ENCODE measurements around the gene LRRC43. TPM values are rescaled to one million over a fixed set of nuclear protein-coding genes. Genes with fewer than 3 reads are reported as not detected.

LRRC43 gene
- under 1 TPM in 1 of 2 experiments, not detected in 1; 0.38 TPM for total RNA-seq

GRCh38 chr12:122182887-122183587 lies at the start of gene LRRC43:
Gene LRRC43, plus strand, starts transcription at chr12:122183123. Its CDS starts 22 bp downstream, at chr12:122183145.
- H3K27ac Mint-ChIP-seq: no peak within 1 kb of the TSS
- peaks cover 31% of the 10 kb centered on the region for H3K27me3 Mint-ChIP-seq
- H3K4me1 Mint-ChIP-seq: peaks cover 8% of the 10 kb centered on the region
- peak; percentile 46 for DNase-seq
- POLR2A ChIA-PET: interaction anchor here (1.1 to 1.2 kb wide), 2 partner anchors 16 to 23 kb away, joined by 3 to 4 read pairs; no protein-coding TSS in a partner anchor
- CTCF ChIA-PET: interaction anchor here (1.2 to 1.3 kb wide), 2 partner anchors 8 to 59 kb away, joined by 3 to 5 read pairs; no protein-coding TSS in a partner anchor
- peak within 1 kb of the TSS; percentile 62 for H3K4me3 Mint-ChIP-seq
- no peaks in the 10 kb centered on the region for H3K36me3 Mint-ChIP-seq (ENCODE audit: low read depth)
- no peaks in the 10 kb centered on the region for H3K9me3 Mint-ChIP-seq

GRCh38 chr12:122133192-122133950 lies 49.6 kb upstream of the LRRC43 start:
- CTCF ChIA-PET: interaction anchor here (1.1 to 1.7 kb wide), 5 partner anchors 10 to 84 kb away, joined by 3 to 12 read pairs (median 7); no protein-coding TSS in a partner anchor
- Mint-ChIP-seq H3K4me3 (no peak overlapping the region), H3K4me1 (no peaks in the 10 kb centered on the region), H3K27ac (no peak overlapping the region), H3K9me3 (no peaks in the 10 kb centered on the region), H3K27me3 (no peaks in the 10 kb centered on the region), H3K36me3 (ENCODE audit: low read depth) (peaks cover 17% of the 10 kb centered on the region)
- POLR2A ChIA-PET: interaction anchor here (0.5 kb wide), 1 partner anchor 25 kb away, joined by 3 read pairs; no protein-coding TSS in a partner anchor
- no peak for DNase-seq

GRCh38 chr12:122135437-122136031 lies 47.4 kb upstream of the LRRC43 start:
- peaks cover 17% of the 10 kb centered on the region for H3K36me3 Mint-ChIP-seq (ENCODE audit: low read depth)
- POLR2A ChIA-PET: no interaction called here
- H3K27me3 Mint-ChIP-seq: no peaks in the 10 kb centered on the region
- H3K9me3 Mint-ChIP-seq: no peaks in the 10 kb centered on the region
- no peak overlapping the region for H3K4me3 Mint-ChIP-seq
- no peak for DNase-seq
- H3K4me1 Mint-ChIP-seq: no peaks in the 10 kb centered on the region
- H3K27ac Mint-ChIP-seq: no peak overlapping the region
- CTCF ChIA-PET: no interaction called here

GRCh38 chr12:122137229-122137628 lies 45.7 kb upstream of the LRRC43 start:
- no peaks in the 10 kb centered on the region for H3K27me3 Mint-ChIP-seq
- no peak overlapping the region for H3K4me3 Mint-ChIP-seq
- no peak for DNase-seq
- H3K27ac Mint-ChIP-seq: no peak overlapping the region
- no peaks in the 10 kb centered on the region for H3K9me3 Mint-ChIP-seq
- ChIA-PET CTCF (no interaction called here), POLR2A (no interaction called here)
- H3K4me1 Mint-ChIP-seq: no peaks in the 10 kb centered on the region
- peaks cover 18% of the 10 kb centered on the region for H3K36me3 Mint-ChIP-seq (ENCODE audit: low read depth)

- CTCF ChIA-PET: no interaction called here
- no peak overlapping the region for H3K27ac Mint-ChIP-seq
Observed at GRCh38 chr12:122137681-122138080, 45.2 kb upstream of the LRRC43 start.

GRCh38 chr12:122138181-122138580 lies 44.7 kb upstream of the LRRC43 start:
- H3K27ac Mint-ChIP-seq: no peak overlapping the region
- no peaks in the 10 kb centered on the region for H3K27me3 Mint-ChIP-seq
- CTCF ChIA-PET: interaction anchor here (0.6 kb wide), 1 partner anchor 129 kb away, joined by 4 read pairs; no protein-coding TSS in a partner anchor
- POLR2A ChIA-PET: interaction anchor here (0.6 kb wide), 1 partner anchor 10 kb away, joined by 3 read pairs; no protein-coding TSS in a partner anchor
- H3K4me3 Mint-ChIP-seq: no peak overlapping the region
- no peak for DNase-seq
- H3K9me3 Mint-ChIP-seq: no peaks in the 10 kb centered on the region
- no peaks in the 10 kb centered on the region for H3K4me1 Mint-ChIP-seq
- peaks cover 18% of the 10 kb centered on the region for H3K36me3 Mint-ChIP-seq (ENCODE audit: low read depth)

More at GRCh38 chr12:122137681-122138080, 45.2 kb upstream of the LRRC43 start:
- Mint-ChIP-seq H3K9me3 (no peaks in the 10 kb centered on the region), H3K27me3 (no peaks in the 10 kb centered on the region), H3K4me3 (no peak overlapping the region), H3K36me3 (ENCODE audit: low read depth) (peaks cover 18% of the 10 kb centered on the region), H3K4me1 (no peaks in the 10 kb centered on the region)
- DNase-seq: no peak
- POLR2A ChIA-PET: interaction anchor here (0.6 kb wide), 1 partner anchor 10 kb away, joined by 3 read pairs; no protein-coding TSS in a partner anchor

GRCh38 chr12:122138616-122139015 lies 44.3 kb upstream of the LRRC43 start:
- Mint-ChIP-seq H3K4me1 (no peaks in the 10 kb centered on the region), H3K27ac (no peak overlapping the region), H3K36me3 (ENCODE audit: low read depth) (peaks cover 16% of the 10 kb centered on the region), H3K9me3 (no peaks in the 10 kb centered on the region), H3K4me3 (no peak overlapping the region), H3K27me3 (no peaks in the 10 kb centered on the region)
- DNase-seq: no peak
- ChIA-PET POLR2A (no interaction called here), CTCF (interaction anchor here (0.6 kb wide), 1 partner anchor 128 kb away, joined by 4 read pairs; no protein-coding TSS in a partner anchor)

GRCh38 chr12:122139266-122139665 lies 43.7 kb upstream of the LRRC43 start:
- DNase-seq: no peak
- Mint-ChIP-seq H3K36me3 (ENCODE audit: low read depth) (peaks cover 10% of the 10 kb centered on the region), H3K4me1 (no peaks in the 10 kb centered on the region), H3K27ac (no peak overlapping the region), H3K9me3 (no peaks in the 10 kb centered on the region), H3K4me3 (no peak overlapping the region), H3K27me3 (no peaks in the 10 kb centered on the region)
- ChIA-PET POLR2A (no interaction called here), CTCF (no interaction called here)

GRCh38 chr12:122139941-122140340 lies 43.0 kb upstream of the LRRC43 start:
- POLR2A ChIA-PET: no interaction called here
- H3K27ac Mint-ChIP-seq: no peak overlapping the region
- no peak for DNase-seq
- H3K4me1 Mint-ChIP-seq: no peaks in the 10 kb centered on the region
- H3K9me3 Mint-ChIP-seq: no peaks in the 10 kb centered on the region
- CTCF ChIA-PET: no interaction called here
- no peaks in the 10 kb centered on the region for H3K27me3 Mint-ChIP-seq
- H3K36me3 Mint-ChIP-seq (ENCODE audit: low read depth): peaks cover 9% of the 10 kb centered on the region
- no peak overlapping the region for H3K4me3 Mint-ChIP-seq

GRCh38 chr12:122140467-122141257 lies 42.3 kb upstream of the LRRC43 start:
- H3K4me1 Mint-ChIP-seq: no peaks in the 10 kb centered on the region
- H3K36me3 Mint-ChIP-seq (ENCODE audit: low read depth): peaks cover 8% of the 10 kb centered on the region
- DNase-seq: no peak
- H3K4me3 Mint-ChIP-seq: no peak overlapping the region
- POLR2A ChIA-PET: no interaction called here
- CTCF ChIA-PET: no interaction called here
- H3K27ac Mint-ChIP-seq: no peak overlapping the region
- no peaks in the 10 kb centered on the region for H3K27me3 Mint-ChIP-seq
- H3K9me3 Mint-ChIP-seq: no peaks in the 10 kb centered on the region

- POLR2A ChIA-PET: no interaction called here
- CTCF ChIA-PET: interaction anchor here (0.6 kb wide), 1 partner anchor 147 kb away, joined by 7 read pairs; no protein-coding TSS in a partner anchor
- no peaks in the 10 kb centered on the region for H3K4me1 Mint-ChIP-seq
Observed at GRCh38 chr12:122141911-122142725, 40.8 kb upstream of the LRRC43 start.

GRCh38 chr12:122142857-122143256 lies 40.1 kb upstream of the LRRC43 start:
- Mint-ChIP-seq H3K4me3 (no peak overlapping the region), H3K36me3 (ENCODE audit: low read depth) (peaks cover 8% of the 10 kb centered on the region), H3K27me3 (no peaks in the 10 kb centered on the region), H3K27ac (no peak overlapping the region), H3K9me3 (no peaks in the 10 kb centered on the region), H3K4me1 (no peaks in the 10 kb centered on the region)
- ChIA-PET CTCF (no interaction called here), POLR2A (no interaction called here)
- DNase-seq: no peak

More at GRCh38 chr12:122141911-122142725, 40.8 kb upstream of the LRRC43 start:
- Mint-ChIP-seq H3K27me3 (no peaks in the 10 kb centered on the region), H3K4me3 (no peak overlapping the region), H3K36me3 (ENCODE audit: low read depth) (peaks cover 8% of the 10 kb centered on the region), H3K27ac (no peak overlapping the region), H3K9me3 (no peaks in the 10 kb centered on the region)
- DNase-seq: no peak
